Astrocyte of the cerebellum (primary cell): ENCODE results near the gene STK17B.
A peak's percentile ranks its signal among the peaks of the same experiment; 100 is the strongest.
"Not testable (repeated sequence)": the region's sequence is repeated elsewhere in the genome, so short reads cannot be mapped to it uniquely, and the experiment has no call there.

Source experiments
- DNase-seq: peaks from one replicate; pipeline ENCODE4 v3.0.0-alpha.2; 2011; ENCODE audit warnings: low read depth
- H3K4me3 ChIP-seq: 2 replicates; pipeline ENCODE4 v1.5.1; 2011; ENCODE audit warnings: mild to moderate bottlenecking, low read depth, low read length, moderate library complexity
- in situ Hi-C: cut with HindIII; loops from 2 replicates; pipeline ENCODE4 v1.10.0; 2017; ENCODE audit warnings: low sequenced_read_pairs
- TF ChIP-seq, protein P1 (sequence below): IDR thresholded peaks from 2 replicates; pipeline ENCODE4 v1.5.1; 2012; ENCODE audit warnings: low read length, low read depth, moderate library complexity, mild to moderate bottlenecking; ENCODE audit errors: missing control alignments

Gene STK17B

GRCh38 chr2:196103626-196104025, 67.8 kb downstream of the STK17B start:
- TF ChIP-seq, protein P1, sequence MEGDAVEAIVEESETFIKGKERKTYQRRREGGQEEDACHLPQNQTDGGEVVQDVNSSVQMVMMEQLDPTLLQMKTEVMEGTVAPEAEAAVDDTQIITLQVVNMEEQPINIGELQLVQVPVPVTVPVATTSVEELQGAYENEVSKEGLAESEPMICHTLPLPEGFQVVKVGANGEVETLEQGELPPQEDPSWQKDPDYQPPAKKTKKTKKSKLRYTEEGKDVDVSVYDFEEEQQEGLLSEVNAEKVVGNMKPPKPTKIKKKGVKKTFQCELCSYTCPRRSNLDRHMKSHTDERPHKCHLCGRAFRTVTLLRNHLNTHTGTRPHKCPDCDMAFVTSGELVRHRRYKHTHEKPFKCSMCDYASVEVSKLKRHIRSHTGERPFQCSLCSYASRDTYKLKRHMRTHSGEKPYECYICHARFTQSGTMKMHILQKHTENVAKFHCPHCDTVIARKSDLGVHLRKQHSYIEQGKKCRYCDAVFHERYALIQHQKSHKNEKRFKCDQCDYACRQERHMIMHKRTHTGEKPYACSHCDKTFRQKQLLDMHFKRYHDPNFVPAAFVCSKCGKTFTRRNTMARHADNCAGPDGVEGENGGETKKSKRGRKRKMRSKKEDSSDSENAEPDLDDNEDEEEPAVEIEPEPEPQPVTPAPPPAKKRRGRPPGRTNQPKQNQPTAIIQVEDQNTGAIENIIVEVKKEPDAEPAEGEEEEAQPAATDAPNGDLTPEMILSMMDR, result no peak
- DNase-seq, result no peak
- no peak overlapping the region for H3K4me3 ChIP-seq
- in situ Hi-C loops, result no loop called here

- in situ Hi-C loops, result no loop called here
- DNase-seq, result peak; percentile 49
- TF ChIP-seq, protein P1, result no peak
- H3K4me3 ChIP-seq, result no peak overlapping the region
These were observed 69.9 kb downstream of the STK17B start for GRCh38 chr2:196101325-196101991.

DNA sequence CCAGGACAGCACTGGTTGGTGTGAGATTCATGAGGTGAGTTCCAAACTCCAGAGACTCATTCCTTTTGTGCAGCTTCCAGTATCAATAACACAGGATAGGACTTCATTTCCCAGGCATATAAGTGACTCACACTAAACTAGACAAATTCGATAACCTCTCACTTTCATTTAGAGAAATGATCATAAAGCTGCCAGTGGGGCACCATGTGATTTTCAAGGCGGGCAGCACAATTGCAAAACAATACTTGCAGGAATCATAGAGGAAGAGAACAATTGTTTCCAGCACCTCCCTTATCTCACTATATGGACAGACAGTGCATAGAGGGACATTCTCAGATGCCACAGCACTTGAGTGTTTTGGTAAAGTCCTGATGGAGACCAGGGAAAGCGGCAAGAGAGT, 71.5 kb downstream of the STK17B start:
- in situ Hi-C loops, result no loop called here
- no peak for DNase-seq
- TF ChIP-seq, protein P1, result no peak
- H3K4me3 ChIP-seq, result no peak overlapping the region

DNA sequence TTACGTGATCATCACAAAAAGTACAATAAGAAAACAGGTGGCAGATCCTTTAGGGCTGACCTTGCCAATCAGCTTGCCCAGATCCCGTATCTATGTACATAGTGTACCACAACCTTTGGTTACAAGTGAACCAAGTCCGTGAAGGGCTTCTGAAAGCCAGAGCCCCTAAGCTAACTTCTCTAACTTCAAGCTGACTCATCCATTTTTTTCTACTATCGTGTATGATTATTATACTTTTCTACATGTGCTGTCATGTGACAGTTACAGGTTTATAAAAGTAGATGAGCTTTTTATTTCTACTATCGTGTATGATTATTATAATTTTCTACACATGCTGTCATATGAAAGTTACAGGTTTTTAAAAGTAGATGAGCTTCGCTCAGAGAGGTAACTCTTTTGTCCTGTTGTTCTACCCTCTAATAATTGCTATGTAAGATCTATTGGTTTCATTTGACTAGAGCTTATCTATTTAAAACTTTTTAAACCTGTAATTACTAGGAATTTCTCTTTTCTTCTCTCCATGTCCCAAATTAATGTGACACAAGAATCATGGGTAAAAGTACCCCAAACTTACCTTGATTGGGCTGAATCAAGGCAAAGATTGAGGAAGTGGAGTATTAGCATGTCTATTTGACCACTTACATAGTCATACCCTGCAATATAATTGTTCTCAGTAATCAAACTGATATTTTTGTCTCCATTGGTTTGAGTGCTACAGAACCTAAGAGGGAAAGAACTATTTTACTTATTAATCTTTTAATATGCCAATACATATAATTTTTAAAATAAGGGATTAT, 73.3 kb downstream of the STK17B start:
- no peak for DNase-seq
- in situ Hi-C loops, result no loop called here
- TF ChIP-seq, protein P1, result no peak
- no peak overlapping the region for H3K4me3 ChIP-seq

GRCh38 chr2:196096982-196097745, 74.2 kb downstream of the STK17B start:
- no peak for DNase-seq
- in situ Hi-C loops, result no loop called here
- TF ChIP-seq, protein P1, result no peak

GRCh38 chr2:196096264-196096663, 75.1 kb downstream of the STK17B start:
- TF ChIP-seq, protein P1, result no peak
- no peak for DNase-seq
- H3K4me3 ChIP-seq, result no peak overlapping the region
- in situ Hi-C loops, result no loop called here

More at GRCh38 chr2:196096982-196097745, 74.2 kb downstream of the STK17B start:
- no peak overlapping the region for H3K4me3 ChIP-seq

DNA sequence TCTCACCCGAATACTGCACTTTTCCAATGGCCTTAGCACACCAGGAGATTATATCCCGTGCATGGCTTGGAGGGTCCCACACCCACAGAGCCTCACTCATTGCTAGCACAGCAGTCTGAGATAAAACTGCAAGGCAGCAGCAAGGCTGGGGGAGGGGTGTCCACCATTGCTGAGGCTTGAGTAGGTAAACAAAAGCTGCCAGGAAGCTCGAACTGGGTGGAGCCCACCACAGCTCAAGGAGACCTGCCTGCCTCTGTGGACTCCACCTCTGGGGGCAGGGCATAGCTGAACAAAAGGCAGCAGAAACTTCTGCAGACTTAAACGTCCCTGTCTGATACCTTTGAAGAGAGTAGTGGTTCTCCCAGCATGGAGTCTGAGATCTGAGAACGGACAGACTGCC, 81.9 kb downstream of the STK17B start:
- in situ Hi-C loops, H3K4me3 ChIP-seq, DNase-seq: not testable (repeated sequence)
